HEK293 (cell line): ENCODE measurements around the gene INS.

ENCODE experiments used
- CTCF ChIA-PET: fragments of 350-600 bp; formaldehyde crosslinking; extraction: SDS; loops from one replicate; lab custom pipeline; 2021; ENCODE audit warnings: antibody characterized with exemption; lab: Yijun Ruan, JAX
- POLR2A ChIA-PET: fragments of 300-600 bp; formaldehyde crosslinking; extraction: SDS; loops from one replicate; lab custom pipeline; 2020; ENCODE audit warnings: antibody characterized with exemption, inconsistent platforms; lab: Yijun Ruan, JAX
- H3K27ac ChIP-seq: fragments of 200-500 bp; sonication (Bioruptor generic); 2 replicates; pipeline ENCODE4 v1.5.1; 2014; ENCODE audit warnings: low read depth, low read length, control low read depth, inconsistent platforms; ENCODE audit errors: extremely low read depth
- H3K36me3 ChIP-seq, 2 experiments: fragments of 200-500 bp in 1 of 2; sonication (Bioruptor generic) in 1 of 2; 1 replicate in 1 of 2; 2 replicates in 1 of 2; pipeline ENCODE4 v1.5.1; 2014 to 2017; ENCODE audit warnings: inconsistent platforms in 2 of 2, low read length in 2 of 2; ENCODE audit not compliant: control insufficient read depth in 2 of 2, insufficient read depth in 1 of 2
- H3K4me1 ChIP-seq: fragments of 200-500 bp; sonication (Bioruptor generic); 2 replicates; pipeline ENCODE4 v1.5.1; 2014; ENCODE audit warnings: mild to moderate bottlenecking, low read length, inconsistent platforms; ENCODE audit not compliant: control insufficient read depth, insufficient read depth
- H3K4me3 ChIP-seq: 2 replicates; pipeline ENCODE4 v1.5.1; 2011; ENCODE audit warnings: low read depth, mild to moderate bottlenecking, control low read depth, low read length, moderate library complexity
- H3K9me3 ChIP-seq: fragments of 200-500 bp; sonication (Bioruptor generic); 2 replicates; pipeline ENCODE4 v1.5.1; 2014; ENCODE audit warnings: low read depth, low read length, inconsistent platforms; ENCODE audit not compliant: control insufficient read depth, insufficient read depth
- CTCF ChIP-seq: fragments of 450-650 bp; formaldehyde crosslinking; IDR thresholded peaks from 2 replicates; pipeline ENCODE4 v1.5.1; 2016; ENCODE audit warnings: missing biosample characterization, missing genetic modification characterization
- GLIS2 ChIP-seq: fragments of 450-650 bp; formaldehyde crosslinking; IDR thresholded peaks from 2 replicates; pipeline ENCODE4 v1.5.1; 2016; ENCODE audit warnings: missing biosample characterization, missing genetic modification characterization
- MEIS1 ChIP-seq: sonication (generic); formaldehyde crosslinking; IDR thresholded peaks from 2 replicates; pipeline ENCODE4 v1.8.1; 2022; ENCODE audit warnings: missing genetic modification reagents, mild to moderate bottlenecking, borderline replicate concordance
- SP2 ChIP-seq: fragments of 450-650 bp; formaldehyde crosslinking; IDR thresholded peaks from 2 replicates; pipeline ENCODE4 v1.5.1; 2016; ENCODE audit warnings: missing biosample characterization, missing genetic modification characterization
- ZNF138 ChIP-seq: fragments of 450-650 bp; formaldehyde crosslinking; IDR thresholded peaks from 2 replicates; pipeline ENCODE4 v1.5.1; 2016; ENCODE audit warnings: missing biosample characterization, missing genetic modification characterization, borderline replicate concordance
- ZNF266 ChIP-seq: fragments of 450-650 bp; formaldehyde crosslinking; IDR thresholded peaks from 2 replicates; pipeline ENCODE4 v1.5.1; 2016; ENCODE audit warnings: missing biosample characterization, missing genetic modification characterization, low read depth
- ZNF341 ChIP-seq: fragments of 450-650 bp; formaldehyde crosslinking; IDR thresholded peaks from 2 replicates; pipeline ENCODE4; 2016; ENCODE audit warnings: low read depth, missing biosample characterization, missing genetic modification characterization
- ZNF391 ChIP-seq: fragments of 450-650 bp; formaldehyde crosslinking; IDR thresholded peaks from 2 replicates; pipeline ENCODE4 v1.5.1; 2016; ENCODE audit warnings: low read depth, missing biosample characterization, missing genetic modification characterization, borderline replicate concordance
- ZNF488 ChIP-seq: fragments of 450-650 bp; formaldehyde crosslinking; IDR thresholded peaks from 2 replicates; pipeline ENCODE4 v1.5.1; 2016; ENCODE audit warnings: missing biosample characterization, missing genetic modification characterization
- ZNF518A ChIP-seq: fragments of 450-650 bp; formaldehyde crosslinking; conservative IDR thresholded peaks from 2 replicates; pipeline ENCODE4 v1.5.1; 2016; ENCODE audit warnings: low read depth, missing biosample characterization, missing genetic modification characterization
- ZNF610 ChIP-seq: fragments of 450-650 bp; formaldehyde crosslinking; IDR thresholded peaks from 2 replicates; pipeline ENCODE4 v1.5.1; 2016; ENCODE audit warnings: missing biosample characterization, missing genetic modification characterization, borderline replicate concordance
- ZNF692 ChIP-seq: fragments of 450-650 bp; formaldehyde crosslinking; IDR thresholded peaks from 2 replicates; pipeline ENCODE4 v1.5.1; 2016; ENCODE audit warnings: missing biosample characterization, missing genetic modification characterization
- ZNF830 ChIP-seq: fragments of 450-650 bp; IDR thresholded peaks from 2 replicates; pipeline ENCODE4 v1.5.0; 2018; ENCODE audit warnings: missing biosample characterization, missing genetic modification characterization, low read depth, mild to moderate bottlenecking, moderate library complexity

INS gene

GRCh38 chr11:2179516-2179915 lies 18.5 kb upstream of the INS start (continued):
- TF ChIP-seq CTCF (tag by site-specific recombination) = no peak
- TF ChIP-seq ZNF830 (tag by site-specific recombination) = no peak
- TF ChIP-seq ZNF488 (tag by site-specific recombination) = no peak
- no peak for TF ChIP-seq GLIS2 (tag by site-specific recombination)
- no peak for TF ChIP-seq ZNF266
- no peak for TF ChIP-seq ZNF610
- no peak for TF ChIP-seq ZNF341 (tag by site-specific recombination)
- no peak for TF ChIP-seq ZNF391
- no peak for TF ChIP-seq ZNF518A (tag by site-specific recombination)
- no peak for TF ChIP-seq ZNF692 (tag by site-specific recombination)
- TF ChIP-seq, all 188 proteins: peak for 0

GRCh38 chr11:2178906-2179494 lies 18.0 kb upstream of the INS start:
- Histone ChIP-seq H3K27ac (no peak overlapping the region), H3K9me3 (no peaks in the 10 kb centered on the region), H3K4me1 (no peaks in the 10 kb centered on the region), H3K36me3 (no peaks in the 10 kb centered on the region), H3K4me3 (no peak overlapping the region)
- TF ChIP-seq SP2 = 0 out of 2 replicates have a peak, but pooled peaks have one; percentile 8
- TF ChIP-seq ZNF138 (tag by site-specific recombination) = no peak
- 0 out of 2 replicates have a peak, but pooled peaks have one; percentile 33 for TF ChIP-seq MEIS1 (CRISPR knock-in tag)
- CTCF ChIA-PET = interaction anchor here (0.7 to 1.6 kb wide), 5 partner anchors 7 to 858 kb away, joined by 3 to 4 read pairs (median 3); no protein-coding TSS in a partner anchor
- POLR2A ChIA-PET = no interaction called here
